CD8-positive, alpha-beta memory T cell (primary cell): ENCODE data around the gene MAPK1. TPM values are rescaled to one million over a fixed set of nuclear protein-coding genes. Genes with fewer than 3 reads are reported as not detected.
"Not testable (repeated sequence)": the region's sequence is repeated elsewhere in the genome, so short reads cannot be mapped to it uniquely, and the experiment has no call there.

ENCODE experiments used
- CTCF ChIA-PET: fragments of 350-600 bp; sonication (Branson Sonifier 250); formaldehyde crosslinking; loops from one replicate; lab custom pipeline; 2021; ENCODE audit warnings: antibody characterized with exemption; lab: Charles Lee
- POLR2A ChIA-PET: fragments of 350-600 bp; sonication (Branson Sonifier 250); formaldehyde crosslinking; loops from one replicate; lab custom pipeline; 2021; ENCODE audit warnings: antibody characterized with exemption; lab: Charles Lee
- DNase-seq, 5 donors: peaks; one replicate each; pipeline versions ENCODE4 v3.0.0 to v3.0.0-alpha.2; 2020 to 2022; ENCODE audit warnings: mixed read lengths in 1 of 5
- H3K27ac ChIP-seq: one replicate; pipeline ENCODE4 v1.7.0; 2013; ENCODE audit warnings: low read depth, mild to moderate bottlenecking, low read length, moderate library complexity
- H3K27me3 ChIP-seq: 2 replicates; pipeline ENCODE4 v1.7.0; 2013; ENCODE audit warnings: low read length, mild to moderate bottlenecking; ENCODE audit not compliant: insufficient read depth, poor library complexity, severe bottlenecking
- H3K36me3 ChIP-seq: 2 replicates; pipeline ENCODE4 v1.7.0; 2013; ENCODE audit warnings: mild to moderate bottlenecking, low read length, moderate library complexity; ENCODE audit not compliant: insufficient read depth
- H3K4me1 ChIP-seq: 2 replicates; pipeline ENCODE4 v1.7.0; 2013; ENCODE audit warnings: mild to moderate bottlenecking, low read length, moderate library complexity; ENCODE audit not compliant: insufficient read depth
- H3K4me3 ChIP-seq: 2 replicates; pipeline ENCODE4 v1.7.0; 2013; ENCODE audit warnings: mild to moderate bottlenecking, low read length
- H3K9me3 ChIP-seq: 2 replicates; pipeline ENCODE4 v1.7.0; 2013; ENCODE audit warnings: mild to moderate bottlenecking, low read length
- H3K27ac Mint-ChIP-seq, 8 donors: one replicate each; pipeline ENCODE4 v1.8.0; 2020 to 2021; ENCODE audit warnings: mixed read lengths in 8 of 8, mild to moderate bottlenecking in 6 of 8, inconsistent platforms in 3 of 8, moderate library complexity in 3 of 8
- H3K27me3 Mint-ChIP-seq, 2 donors: one replicate each; pipeline ENCODE4 v1.8.0; 2020 to 2021; ENCODE audit warnings: mixed read lengths in 2 of 2, mild to moderate bottlenecking in 1 of 2, moderate library complexity in 1 of 2
- H3K36me3 Mint-ChIP-seq, 3 donors: one replicate each; pipeline ENCODE4 v1.8.0; 2020 to 2021; ENCODE audit warnings: mixed read lengths in 3 of 3, inconsistent platforms in 1 of 3, mild to moderate bottlenecking in 1 of 3
- H3K4me1 Mint-ChIP-seq, 3 donors: one replicate each; pipeline ENCODE4 v1.8.0; 2020 to 2021; ENCODE audit warnings: mixed read lengths in 3 of 3, inconsistent platforms in 1 of 3, mild to moderate bottlenecking in 1 of 3
- H3K4me3 Mint-ChIP-seq, 7 donors: one replicate each; pipeline ENCODE4 v1.8.0; 2020 to 2021; ENCODE audit warnings: mixed read lengths in 7 of 7, mild to moderate bottlenecking in 6 of 7, moderate library complexity in 4 of 7, inconsistent platforms in 2 of 7
- H3K9me3 Mint-ChIP-seq, 5 donors: one replicate each; pipeline ENCODE4 v1.8.0; 2020 to 2022; ENCODE audit warnings: mixed read lengths in 5 of 5, mild to moderate bottlenecking in 3 of 5, moderate library complexity in 2 of 5, inconsistent platforms in 1 of 5
- polyA plus RNA-seq: library from polyadenylated mRNA; unstranded; fragments of 300-500 nt; fragmentation: Illumina TruSeq; gene quantifications from one replicate; pipeline ENCODE4 v1.2.3, GENCODE V29; 2021
- total RNA-seq, 2 experiments: library from RNA; stranded (reverse); gene quantifications; one replicate each; pipeline ENCODE4 v1.2.3, GENCODE V29; 2021

Gene MAPK1
- total and polyA plus RNA-seq, 3 experiments from 2014 or later = 103 to 134 (median 132) TPM

DNA sequence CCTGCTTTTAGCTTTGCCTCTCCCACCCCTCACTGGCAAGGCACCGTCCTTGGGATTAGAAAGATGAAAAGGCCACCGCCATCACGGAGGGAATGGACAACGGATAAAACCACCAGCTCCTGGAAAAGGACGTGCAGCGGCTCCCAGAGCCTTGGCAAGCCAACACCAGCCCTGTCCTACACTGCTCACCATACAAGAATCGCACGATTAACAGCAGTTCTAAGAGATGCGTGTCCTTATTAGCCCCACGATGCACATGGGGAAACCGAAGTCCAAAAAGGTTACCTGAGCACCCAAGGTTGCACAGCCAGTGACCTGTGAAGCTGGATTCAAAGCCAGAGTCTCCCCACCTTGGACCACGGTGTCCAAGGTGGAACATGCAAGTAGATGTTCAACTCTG lies 139.2 kb downstream of the MAPK1 start:
- Mint-ChIP-seq H3K4me3 (no peak overlapping the region), H3K4me1 (peaks cover 14 to 35% (median 26%) of the 10 kb centered on the region in 3 donors), H3K27ac (peak overlapping the region in 1 of 8 donors; percentile 79), H3K27me3 (no peaks in the 10 kb centered on the region), H3K36me3 (peaks cover 0 to 20% (median 5%) of the 10 kb centered on the region in 3 donors), H3K9me3 (no peaks in the 10 kb centered on the region)
- Histone ChIP-seq H3K27me3 (peaks cover 12% of the 10 kb centered on the region), H3K4me3 (no peak overlapping the region), H3K9me3 (no peaks in the 10 kb centered on the region), H3K27ac (no peak overlapping the region), H3K4me1 (peaks cover 11% of the 10 kb centered on the region), H3K36me3 (no peaks in the 10 kb centered on the region)
- CTCF ChIA-PET = interaction anchor here (1.8 kb wide), 1 partner anchor 225 kb away, joined by 4 read pairs; the partner anchor contains the start of gene PPM1F
- POLR2A ChIA-PET = no interaction called here
- DNase-seq = no peak

DNA sequence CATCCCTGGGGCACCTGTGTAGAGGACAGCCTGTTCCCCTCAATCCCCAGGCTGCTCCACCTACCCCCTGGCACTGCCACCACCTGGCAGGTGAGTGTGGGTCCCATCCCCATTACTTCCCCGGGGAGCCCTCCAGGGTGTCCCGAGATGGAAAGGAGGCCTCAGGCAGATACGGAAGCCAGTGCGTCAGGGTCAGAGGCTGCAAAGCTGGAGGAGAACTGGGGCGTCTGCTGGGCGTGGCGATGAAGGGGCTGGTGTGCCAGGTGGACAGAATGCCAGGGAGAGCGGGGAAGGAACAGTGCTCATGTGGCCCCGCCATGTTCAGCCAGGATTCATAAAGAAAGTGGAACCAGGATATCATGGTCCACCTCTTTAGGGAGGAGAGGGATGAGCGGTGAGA lies 139.7 kb downstream of the MAPK1 start:
- peak overlapping the region in 1 of 7 donors; percentile 56 for H3K4me3 Mint-ChIP-seq
- H3K36me3 ChIP-seq = no peaks in the 10 kb centered on the region
- no peaks in the 10 kb centered on the region for H3K27me3 Mint-ChIP-seq
- H3K27ac Mint-ChIP-seq = peak overlapping the region in 1 of 8 donors; percentile 33
- ChIA-PET POLR2A (no interaction called here), CTCF (interaction anchor here (1.8 kb wide), 1 partner anchor 225 kb away, joined by 4 read pairs; the partner anchor contains the start of gene PPM1F)
- H3K27me3 ChIP-seq = peaks cover 12% of the 10 kb centered on the region
- DNase-seq = no peak
- no peaks in the 10 kb centered on the region for H3K9me3 Mint-ChIP-seq
- H3K36me3 Mint-ChIP-seq = peaks cover 0 to 20% (median 5%) of the 10 kb centered on the region in 3 donors
- H3K4me3 ChIP-seq = no peak overlapping the region
- peaks cover 11% of the 10 kb centered on the region for H3K4me1 ChIP-seq
- H3K9me3 ChIP-seq = no peaks in the 10 kb centered on the region
- no peak overlapping the region for H3K27ac ChIP-seq
- peaks cover 14 to 34% (median 26%) of the 10 kb centered on the region in 3 donors for H3K4me1 Mint-ChIP-seq

DNA sequence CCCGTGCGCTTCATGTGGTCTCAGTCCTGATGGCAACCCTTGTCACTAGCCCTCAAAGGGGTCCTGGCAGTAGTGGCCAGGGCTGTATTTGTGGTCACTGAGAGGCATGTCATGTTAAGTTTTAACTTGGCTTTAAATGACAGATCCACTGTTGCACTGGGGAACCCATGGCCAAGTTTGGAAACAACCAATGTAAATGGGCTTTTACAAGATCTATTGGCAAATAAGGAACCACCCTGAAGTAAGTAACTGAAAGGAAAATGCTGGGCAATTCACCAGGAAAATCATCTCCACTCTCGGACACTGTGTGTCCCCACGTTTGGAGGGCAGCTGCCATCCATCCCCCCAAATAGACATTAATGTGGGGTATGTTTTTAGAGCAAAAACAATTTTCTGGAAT lies 140.3 kb downstream of the MAPK1 start:
- Mint-ChIP-seq H3K27me3 (no peaks in the 10 kb centered on the region), H3K36me3 (peaks cover 0 to 20% (median 4%) of the 10 kb centered on the region in 3 donors), H3K27ac (no peak overlapping the region), H3K9me3 (no peaks in the 10 kb centered on the region), H3K4me3 (peak overlapping the region in 2 of 7 donors; percentile 3 to 46), H3K4me1 (peaks cover 13 to 32% (median 23%) of the 10 kb centered on the region in 3 donors)
- H3K4me3 ChIP-seq = no peak overlapping the region
- CTCF ChIA-PET = interaction anchor here (1.2 to 1.8 kb wide), 2 partner anchors 141 to 226 kb away, joined by 3 to 4 read pairs; partner anchors contain the start of genes MAPK1 and PPM1F
- H3K4me1 ChIP-seq = peaks cover 11% of the 10 kb centered on the region
- no peaks in the 10 kb centered on the region for H3K9me3 ChIP-seq
- H3K27ac ChIP-seq = no peak overlapping the region
- no peaks in the 10 kb centered on the region for H3K36me3 ChIP-seq
- peaks cover 12% of the 10 kb centered on the region for H3K27me3 ChIP-seq
- POLR2A ChIA-PET = interaction anchor here (1.0 kb wide), 1 partner anchor 8 kb away, joined by 7 read pairs; the partner anchor contains the start of gene YPEL1
- DNase-seq = no peak

DNA sequence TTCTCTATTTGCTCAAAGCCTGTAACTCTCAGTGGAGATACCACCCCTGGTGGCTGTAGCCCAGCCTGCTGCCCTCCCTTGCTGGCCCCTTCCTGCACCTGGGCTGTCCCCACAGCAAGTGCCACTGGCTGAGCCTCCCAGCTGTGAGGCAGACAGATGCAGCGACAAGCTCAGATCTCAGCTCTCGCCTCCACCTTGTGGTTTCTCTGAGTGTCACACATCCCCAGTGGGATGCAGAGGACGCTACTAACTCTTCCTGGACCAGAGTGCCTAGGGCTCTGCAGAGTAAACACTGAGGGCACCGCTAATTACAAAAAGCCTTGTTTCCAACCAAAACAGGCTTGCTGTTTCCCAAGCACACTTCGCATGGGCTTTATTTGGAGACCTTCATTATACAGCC lies 140.8 kb downstream of the MAPK1 start:
- Mint-ChIP-seq H3K27me3 (no peaks in the 10 kb centered on the region), H3K9me3 (no peaks in the 10 kb centered on the region), H3K36me3 (peaks cover 0 to 19% (median 4%) of the 10 kb centered on the region in 3 donors), H3K4me1 (peaks cover 13 to 30% (median 21%) of the 10 kb centered on the region in 3 donors), H3K4me3 (peak overlapping the region in 5 of 7 donors; percentile 3 to 46 (median 24)), H3K27ac (peak overlapping the region in 4 of 8 donors; percentile 2 to 85 (median 36))
- peak in 4 of 5 donors; percentile 7 to 67 (median 25) for DNase-seq
- no peaks in the 10 kb centered on the region for H3K9me3 ChIP-seq
- H3K27ac ChIP-seq = no peak overlapping the region
- ChIA-PET CTCF (interaction anchor here (1.2 to 1.4 kb wide), 2 partner anchors 16 to 141 kb away, joined by 3 to 6 read pairs; partner anchors contain the start of gene MAPK1), POLR2A (interaction anchor here (1.0 kb wide), 1 partner anchor 9 kb away, joined by 7 read pairs; the partner anchor contains the start of gene YPEL1)
- no peaks in the 10 kb centered on the region for H3K36me3 ChIP-seq
- no peak overlapping the region for H3K4me3 ChIP-seq
- peaks cover 11% of the 10 kb centered on the region for H3K4me1 ChIP-seq
- H3K27me3 ChIP-seq = peaks cover 8% of the 10 kb centered on the region

DNA sequence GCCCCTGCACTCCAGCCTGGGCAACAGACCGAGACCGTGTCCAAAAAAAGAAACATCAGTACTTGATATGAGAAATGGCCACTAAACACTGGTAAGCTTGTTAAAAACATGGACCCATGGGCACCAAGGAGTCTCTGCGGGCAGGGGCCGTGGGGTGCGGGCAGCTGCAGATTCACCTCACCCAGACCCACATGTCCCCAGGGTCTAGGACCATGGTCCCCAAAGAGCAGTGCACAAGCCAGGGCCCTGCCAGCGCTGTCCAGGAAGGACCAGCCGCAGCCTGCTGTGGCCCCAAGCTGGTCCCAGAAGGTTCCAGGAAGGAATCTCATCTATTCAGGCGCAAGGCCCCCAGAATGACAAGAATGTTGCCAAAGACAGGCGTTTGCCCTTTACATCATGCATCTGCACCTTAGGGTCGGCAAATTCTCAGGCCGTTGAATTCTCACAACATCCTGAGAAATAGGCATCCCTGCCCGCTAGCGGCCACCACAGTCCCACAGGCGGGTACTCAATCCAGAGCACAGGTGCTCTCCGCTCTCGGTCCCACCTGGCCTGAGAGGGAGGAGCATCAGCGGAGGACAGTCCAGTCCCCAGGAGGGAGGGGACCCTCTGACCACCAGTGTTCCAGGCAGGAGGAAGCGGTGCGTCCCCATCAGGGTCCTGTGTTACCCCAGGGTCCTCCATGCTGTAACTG lies 141.3 kb downstream of the MAPK1 start:
- Mint-ChIP-seq H3K27me3 (no peaks in the 10 kb centered on the region), H3K4me1 (peaks cover 13 to 25% (median 20%) of the 10 kb centered on the region in 3 donors), H3K4me3 (no peak overlapping the region), H3K27ac (peak overlapping the region in 2 of 8 donors; percentile 5 to 85), H3K36me3 (peaks cover 0 to 16% (median 5%) of the 10 kb centered on the region in 3 donors), H3K9me3 (no peaks in the 10 kb centered on the region)
- DNase-seq = no peak
- Histone ChIP-seq H3K4me1 (peaks cover 11% of the 10 kb centered on the region), H3K27me3 (peaks cover 7% of the 10 kb centered on the region), H3K4me3 (no peak overlapping the region), H3K27ac (no peak overlapping the region), H3K36me3 (no peaks in the 10 kb centered on the region), H3K9me3 (no peaks in the 10 kb centered on the region)
- ChIA-PET CTCF (interaction anchor here (0.9 to 1.5 kb wide), 5 partner anchors 13 to 227 kb away, joined by 3 to 6 read pairs (median 3); partner anchors contain the start of genes MAPK1 and PPM1F), POLR2A (interaction anchor here (0.5 to 1.0 kb wide), 2 partner anchors 9 to 110 kb away, joined by 3 to 7 read pairs; partner anchors contain the start of gene YPEL1)

DNA sequence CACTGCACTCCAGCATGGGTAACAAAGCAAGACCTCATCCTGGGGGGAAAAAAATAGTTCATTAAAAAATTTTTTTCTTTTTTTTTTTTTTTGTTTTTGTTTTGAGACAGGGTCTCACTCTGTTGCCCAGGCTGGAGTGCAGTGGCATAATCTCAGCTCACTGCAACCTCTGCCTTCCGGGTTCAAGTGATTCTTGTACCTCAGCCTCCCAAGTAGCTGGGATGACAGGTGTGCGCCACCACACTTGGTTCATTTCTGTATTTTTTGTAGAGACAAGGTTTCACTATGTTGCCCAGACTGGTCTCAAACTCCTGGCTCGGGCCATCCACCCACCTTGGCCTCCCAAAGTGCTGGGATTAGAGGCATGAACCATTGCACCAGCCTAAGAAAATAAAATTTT lies 142.9 kb downstream of the MAPK1 start:
- H3K9me3 ChIP-seq, DNase-seq, H3K9me3 Mint-ChIP-seq, POLR2A ChIA-PET, H3K4me3 ChIP-seq, H3K27ac ChIP-seq, H3K27me3 Mint-ChIP-seq, H3K27me3 ChIP-seq, H3K27ac Mint-ChIP-seq, H3K36me3 ChIP-seq, H3K4me3 Mint-ChIP-seq: not testable (repeated sequence)
- Mint-ChIP-seq H3K36me3 (peaks cover 0 to 11% (median 2%) of the 10 kb centered on the region in 3 donors), H3K4me1 (peaks cover 12 to 18% (median 13%) of the 10 kb centered on the region in 3 donors)
- CTCF ChIA-PET = interaction anchor here (1.5 kb wide), 1 partner anchor 11 kb away, joined by 3 read pairs; no protein-coding TSS in a partner anchor
- peaks cover 11% of the 10 kb centered on the region for H3K4me1 ChIP-seq

DNA sequence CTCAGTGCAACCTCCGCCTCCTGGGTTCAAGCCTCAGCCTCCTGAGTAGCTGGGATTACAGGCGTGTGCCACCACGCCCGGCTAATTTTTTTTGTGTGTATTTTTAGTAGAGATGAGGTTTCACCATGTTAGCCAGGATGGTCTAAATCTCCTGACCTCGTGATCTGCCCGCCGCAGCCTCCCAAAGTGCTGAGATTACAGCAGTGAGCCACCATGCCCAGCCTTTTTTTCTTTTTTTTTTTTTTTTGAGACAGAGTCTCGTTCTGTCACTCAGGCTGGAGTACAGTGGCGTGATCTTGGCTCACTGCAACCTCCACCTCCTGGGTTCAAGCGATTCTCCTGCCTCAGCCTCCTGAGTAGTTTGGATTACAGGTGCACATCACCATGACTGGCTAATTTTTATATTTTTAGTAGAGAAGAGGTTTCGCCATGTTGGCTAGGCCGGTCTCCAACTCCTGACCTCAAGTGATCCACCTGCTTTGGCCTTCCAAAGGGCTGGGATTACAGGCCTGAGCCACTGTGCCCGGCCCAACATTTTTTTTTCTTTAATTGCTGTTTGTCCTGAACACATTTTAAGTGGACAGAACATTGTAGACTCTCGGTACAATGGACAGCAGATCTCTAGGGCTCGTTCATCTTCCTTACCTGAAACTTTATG lies 146.1 kb downstream of the MAPK1 start:
- POLR2A ChIA-PET, H3K36me3 ChIP-seq, H3K4me3 Mint-ChIP-seq, H3K27me3 Mint-ChIP-seq, H3K4me3 ChIP-seq, H3K27ac ChIP-seq, H3K9me3 ChIP-seq, H3K36me3 Mint-ChIP-seq, H3K4me1 ChIP-seq, H3K27me3 ChIP-seq, DNase-seq, H3K9me3 Mint-ChIP-seq: not testable (repeated sequence)
- peak overlapping the region in 3 of 8 donors; percentile 33 to 63 (median 35) for H3K27ac Mint-ChIP-seq
- H3K4me1 Mint-ChIP-seq = peaks cover 6 to 28% (median 9%) of the 10 kb centered on the region in 3 donors
- CTCF ChIA-PET = interaction anchor here (1.2 kb wide), 1 partner anchor 231 kb away, joined by 3 read pairs; the partner anchor contains the start of gene PPM1F
